HG03520 (cell line): ENCODE measurements around the gene ERAP2.
"Not testable (repeated sequence)": the region's sequence is repeated elsewhere in the genome, so short reads cannot be mapped to it uniquely, and the experiment has no call there.

Experiments used
- ATAC-seq: cut with Tn5 transposase; IDR thresholded peaks from one replicate; pipeline ENCODE4 v1.9.1; 2021; ENCODE audit warnings: mild to moderate bottlenecking, moderate library complexity; ENCODE audit not compliant: unreplicated experiment

ERAP2 gene

GRCh38 chr5:96931037-96931436, 54.7 kb downstream of the ERAP2 start:
- ATAC-seq = not testable (repeated sequence)

- no peak for ATAC-seq
Measured at GRCh38 chr5:96931605-96932004, 55.3 kb downstream of the ERAP2 start.

- no peak for ATAC-seq
Measured at GRCh38 chr5:96932026-96932425, 55.7 kb downstream of the ERAP2 start.

DNA sequence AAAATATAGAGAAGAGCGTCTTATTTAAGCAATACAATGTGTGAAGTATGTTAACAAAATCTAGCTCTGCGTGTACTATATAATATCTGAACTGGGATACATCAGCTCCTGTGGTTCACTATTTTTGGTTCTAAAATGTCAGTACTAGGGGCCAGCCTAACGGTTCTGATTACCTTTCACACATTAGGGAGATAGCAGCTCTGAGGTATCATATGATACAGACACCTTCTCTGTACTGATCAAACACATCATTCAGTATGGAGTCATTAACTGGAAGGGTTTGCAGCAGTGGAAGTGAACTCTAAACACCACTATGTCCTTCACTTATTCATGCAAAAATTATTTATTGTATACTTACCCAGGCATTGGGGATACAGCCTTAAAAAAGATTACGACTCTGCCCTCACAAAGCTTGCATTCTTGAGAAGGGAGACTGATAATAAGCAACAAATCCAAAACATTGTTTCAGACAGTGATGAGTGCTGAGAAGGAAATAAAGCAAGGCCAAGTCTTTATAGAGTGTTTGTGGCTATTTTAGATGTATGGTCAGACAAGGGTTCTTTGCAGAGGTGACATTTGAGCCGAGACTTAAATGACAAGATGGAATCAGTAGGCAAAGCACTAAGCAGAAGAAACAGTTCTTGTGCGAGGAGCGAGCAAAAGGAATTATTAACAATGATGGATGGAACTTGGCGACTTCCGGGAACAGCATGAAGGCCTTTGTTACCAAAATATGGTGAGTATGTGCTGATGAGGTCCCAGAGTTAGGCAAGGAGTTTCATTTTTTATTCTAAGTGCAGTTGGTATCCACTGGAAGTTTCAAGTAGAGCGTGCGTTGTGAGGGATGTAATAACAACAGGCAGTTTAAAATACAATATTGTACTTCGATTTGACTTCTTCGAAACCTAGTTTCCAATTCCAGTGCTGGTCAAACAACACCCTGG, 57.7 kb downstream of the ERAP2 start:
- peak; percentile 1 for ATAC-seq

DNA sequence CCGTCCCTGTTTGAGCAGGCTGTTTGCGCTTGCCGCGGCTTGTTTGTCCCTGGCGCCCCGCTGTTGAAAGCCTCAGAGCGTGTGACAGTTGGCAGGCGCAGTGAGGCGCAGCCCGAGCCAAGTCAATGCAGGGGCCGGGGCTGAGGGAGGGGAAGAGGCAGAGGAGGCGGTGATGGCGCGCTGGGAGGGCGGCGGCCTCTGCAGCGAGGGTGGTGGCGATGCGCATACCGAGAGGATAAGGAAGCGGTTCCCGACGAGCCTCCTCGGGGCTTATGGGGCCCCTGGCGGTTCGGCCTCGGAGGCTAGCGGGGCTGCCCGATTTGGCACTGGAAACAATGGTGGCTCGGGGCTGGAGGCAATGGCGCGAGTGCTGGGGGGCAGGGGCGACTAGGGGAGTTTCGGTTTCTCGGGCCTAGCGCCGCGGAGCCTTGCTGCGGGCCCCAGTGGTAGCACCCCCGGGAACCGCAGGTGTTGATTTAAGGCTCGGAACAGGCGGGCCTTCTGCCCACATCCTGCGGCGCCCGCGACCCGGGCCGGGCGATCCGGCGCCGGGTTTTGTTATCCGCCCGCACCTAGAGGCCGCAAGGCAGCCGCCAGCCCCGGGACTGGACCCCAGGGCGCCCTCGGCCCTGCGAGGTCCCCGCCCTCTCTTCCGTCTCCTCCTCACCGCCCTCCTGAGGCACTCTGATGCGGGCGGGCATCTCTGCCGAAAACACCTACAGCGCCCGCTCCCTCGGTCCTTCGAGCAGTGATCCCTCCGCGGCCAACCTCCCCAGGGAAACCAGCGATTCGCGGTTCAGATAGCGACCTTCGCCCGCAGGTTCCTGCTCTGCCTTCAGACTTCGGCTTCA, 58.6 kb downstream of the ERAP2 start:
- peak; percentile 54 for ATAC-seq

GRCh38 chr5:96935559-96936430, 59.5 kb downstream of the ERAP2 start, which contains the start of gene LNPEP:
Gene LNPEP (plus strand): TSS chr5:96936080. CDS start chr5:96936156, 76 bp downstream.
- ATAC-seq = peak; percentile 38

DNA sequence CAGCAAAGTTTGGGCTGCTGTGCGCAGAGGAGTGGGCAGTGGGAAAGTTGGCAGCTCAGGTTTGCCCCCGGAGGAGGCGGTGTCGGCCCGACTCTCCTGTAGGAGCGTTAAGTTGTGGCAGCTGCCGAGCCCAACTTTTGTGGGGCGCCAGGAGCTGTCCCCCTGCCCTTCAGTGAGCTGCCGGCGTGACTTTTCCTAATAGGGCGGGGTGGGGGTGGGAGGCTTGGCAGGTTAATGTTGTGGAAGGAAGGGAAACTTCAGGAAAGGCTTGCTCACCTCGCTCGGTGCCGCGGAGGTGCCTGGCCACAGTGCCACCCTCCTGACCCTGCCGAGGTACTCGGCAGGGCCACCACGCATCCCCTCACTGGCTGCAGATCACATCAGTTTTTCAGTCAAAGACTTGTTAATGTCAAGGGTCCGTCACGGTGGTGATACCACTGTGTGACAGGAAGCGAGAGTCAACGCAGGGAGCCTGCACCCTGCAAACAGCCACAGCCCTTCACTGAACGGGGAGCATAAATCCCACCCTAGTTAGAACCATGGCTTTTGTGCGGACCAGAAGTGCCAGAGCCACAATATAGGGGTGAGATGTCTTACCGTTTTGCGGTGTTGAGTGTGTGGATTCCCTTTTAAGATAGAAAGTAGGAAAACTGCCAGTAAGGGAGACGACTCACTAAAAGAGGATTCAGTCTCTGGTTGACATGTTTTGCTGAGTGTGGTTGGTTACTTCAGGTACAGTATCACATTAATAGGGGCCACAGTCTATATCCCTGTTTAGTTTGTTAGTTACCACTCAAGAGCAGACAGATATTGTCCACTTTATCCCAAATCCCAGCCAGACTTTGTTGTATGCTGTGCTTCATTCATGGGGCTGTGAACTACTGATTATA, 60.4 kb downstream of the ERAP2 start:
- peak; percentile 23 for ATAC-seq

- ATAC-seq = no peak
Measured at GRCh38 chr5:96940586-96940985, 64.3 kb downstream of the ERAP2 start.

DNA sequence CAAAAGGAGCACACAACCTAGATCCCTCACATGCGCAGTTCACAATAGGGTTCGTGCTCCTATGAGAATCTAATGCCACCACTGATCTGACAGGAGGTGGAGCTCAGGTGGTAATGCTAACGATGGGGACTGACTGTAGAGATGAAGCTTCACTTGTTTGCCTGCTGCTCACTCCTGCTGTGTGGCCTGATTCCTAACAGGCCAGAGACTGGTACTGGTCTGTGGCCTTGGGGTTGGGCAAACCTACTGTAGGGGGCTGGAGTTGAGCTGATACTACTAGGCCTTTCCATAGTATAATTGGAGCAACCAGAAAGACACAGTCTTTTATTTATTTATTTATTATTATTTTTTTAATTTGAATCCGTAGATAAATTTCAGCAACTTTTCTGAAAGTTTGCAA, 64.8 kb downstream of the ERAP2 start:
- ATAC-seq = no peak

DNA sequence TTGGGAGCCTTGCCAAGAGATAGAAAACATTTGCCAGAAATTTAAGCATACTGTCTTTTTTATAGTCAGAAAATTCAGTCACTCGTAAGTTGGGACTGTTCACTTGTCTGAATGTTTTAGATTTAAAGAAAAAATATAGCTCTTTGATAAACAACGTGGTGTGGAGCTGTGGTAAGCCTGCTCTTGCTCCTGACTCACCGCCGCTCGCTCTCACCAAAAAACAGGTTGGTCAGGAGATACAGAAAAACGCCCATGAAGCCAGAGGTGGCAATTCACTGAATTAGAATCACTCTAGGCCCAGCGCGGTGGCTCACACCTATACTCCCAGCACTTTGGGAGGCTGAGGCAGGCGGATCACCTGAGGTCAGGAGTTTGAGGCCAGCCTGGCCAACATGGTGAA, 65.8 kb downstream of the ERAP2 start:
- no peak for ATAC-seq

DNA sequence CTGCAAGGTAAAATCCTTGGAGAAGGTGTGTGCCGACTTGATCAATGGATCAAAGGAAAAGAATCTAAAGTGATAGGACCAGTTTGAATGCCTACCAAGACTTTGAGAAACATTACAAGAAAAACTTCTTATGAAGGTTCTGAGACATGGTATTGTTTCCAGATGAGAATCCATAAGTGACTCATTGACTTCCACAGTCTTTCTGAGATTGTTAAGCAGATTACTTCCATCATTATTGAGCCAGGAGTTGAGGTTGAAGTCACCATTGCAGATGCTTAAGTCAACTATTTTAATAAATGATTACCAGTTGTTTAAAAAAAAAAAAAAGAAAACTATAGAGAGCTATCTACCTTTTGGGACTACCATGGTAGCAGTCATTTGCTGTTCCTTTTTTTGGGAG, 66.6 kb downstream of the ERAP2 start:
- ATAC-seq = no peak

DNA sequence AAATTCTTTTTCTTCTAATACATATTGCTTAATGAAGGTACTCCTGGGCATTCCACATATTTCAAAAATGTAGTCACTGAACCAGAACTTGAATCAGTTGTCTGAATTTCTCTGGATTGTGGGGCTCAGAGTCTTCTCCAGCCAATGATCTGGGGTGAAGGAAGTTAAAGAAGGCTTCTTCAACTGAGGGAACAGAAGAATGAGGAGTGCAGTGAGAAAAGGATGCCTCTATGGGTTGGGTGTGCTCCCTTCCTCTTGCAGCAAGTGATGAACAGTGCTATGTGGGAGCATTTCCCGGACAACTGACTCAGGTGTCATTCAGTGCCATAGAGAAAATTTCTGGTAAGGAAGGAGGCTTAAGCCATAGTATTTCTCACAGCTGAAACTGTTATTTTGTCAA, 67.5 kb downstream of the ERAP2 start:
- no peak for ATAC-seq

- ATAC-seq = no peak
Measured at GRCh38 chr5:96945144-96945897, 69.0 kb downstream of the ERAP2 start.

DNA sequence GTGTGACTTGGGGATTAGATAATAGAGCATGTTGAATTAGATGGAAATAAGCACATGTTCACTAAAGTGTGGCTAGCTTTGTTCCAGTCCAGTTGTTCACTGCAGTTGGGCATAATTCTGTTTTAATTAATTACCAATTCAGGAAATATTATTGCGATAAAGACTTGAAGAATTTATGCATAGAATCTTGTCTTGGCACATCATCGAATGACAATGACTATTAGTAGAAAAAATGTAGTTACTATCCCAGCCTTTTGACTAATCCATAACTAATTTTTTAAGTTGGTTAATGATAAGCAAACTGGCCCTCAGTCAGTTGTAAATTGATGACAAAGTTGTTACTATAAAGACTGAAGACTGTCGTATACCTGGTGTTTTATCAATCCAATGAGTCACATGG, 70.1 kb downstream of the ERAP2 start:
- ATAC-seq = no peak

- ATAC-seq = no peak
Measured at GRCh38 chr5:96952118-96952750, 75.9 kb downstream of the ERAP2 start.

DNA sequence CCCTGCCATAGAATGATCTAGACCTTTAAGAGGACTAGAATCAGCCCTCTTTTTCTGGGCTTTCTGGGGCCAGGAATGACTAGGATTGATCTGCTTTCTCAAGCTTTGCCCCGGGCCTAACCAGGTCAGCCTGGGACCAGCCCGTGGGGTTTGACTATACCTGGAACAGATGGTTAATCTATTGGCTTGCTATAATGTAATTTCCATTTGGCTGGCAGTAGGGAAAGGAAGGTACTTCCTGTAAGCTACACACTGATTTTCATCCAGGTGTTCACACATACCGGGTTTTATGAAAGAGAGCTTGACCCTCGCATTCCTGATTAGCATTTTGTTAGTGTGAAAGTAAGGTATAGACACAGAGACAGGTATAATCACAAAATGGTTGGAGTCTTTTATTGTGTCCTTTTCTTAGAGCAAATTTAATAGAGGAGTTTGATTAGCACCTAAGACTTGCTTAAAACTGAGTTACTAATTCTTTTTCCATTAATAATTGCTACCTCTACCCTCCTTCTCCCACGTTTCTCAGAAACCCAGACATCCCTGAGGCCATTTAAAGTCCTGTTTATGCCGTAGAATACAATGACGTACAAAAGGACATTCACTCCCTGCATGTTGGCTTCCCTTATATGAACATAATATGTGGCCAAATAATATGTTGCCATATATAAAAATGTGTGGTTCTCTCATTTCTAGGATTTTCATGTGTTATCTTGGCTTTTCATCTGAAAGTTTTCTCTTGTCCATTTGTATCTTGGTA, 76.9 kb downstream of the ERAP2 start:
- ATAC-seq = no peak

DNA sequence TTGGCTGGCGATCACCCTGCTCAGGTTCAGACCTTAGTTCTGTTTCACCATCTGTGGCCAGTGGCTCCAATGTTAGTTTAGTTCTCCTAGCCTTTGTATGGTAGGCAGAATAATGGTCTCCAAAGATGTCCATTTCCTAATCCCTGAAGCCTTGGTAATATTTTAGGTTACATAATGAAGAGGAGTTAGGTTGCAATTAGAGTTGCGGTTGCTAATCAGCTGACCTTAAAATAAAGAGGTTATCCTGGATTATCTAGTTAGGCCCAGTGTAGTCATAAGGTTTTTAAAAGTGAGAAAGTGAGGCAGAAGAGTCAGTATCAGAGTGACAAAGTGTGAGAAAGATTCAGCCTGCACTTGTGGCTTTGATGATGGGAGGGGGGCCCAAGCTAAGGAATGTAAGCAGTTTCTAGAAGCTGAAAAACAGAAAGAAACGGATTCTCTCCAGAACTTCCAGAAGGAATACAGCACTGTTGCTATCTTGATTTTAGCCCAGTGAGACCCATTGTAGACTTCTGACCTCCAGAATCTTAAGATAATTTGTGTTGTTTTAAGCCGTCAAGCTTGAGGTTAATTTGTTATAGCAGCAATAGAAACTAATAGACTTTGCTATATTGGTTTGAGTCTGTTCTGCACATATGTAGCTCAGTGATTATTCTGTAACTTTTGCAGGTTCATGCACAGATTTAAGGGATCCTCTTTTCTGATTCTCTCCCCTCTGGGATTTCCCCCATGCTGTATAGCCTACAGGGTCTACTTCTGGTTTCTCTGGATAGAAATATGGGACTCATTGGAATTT, 81.2 kb downstream of the ERAP2 start:
- peak; percentile 40 for ATAC-seq
